ENCODE measurements around the gene FAM234A. TPM values are rescaled to one million over a fixed set of nuclear protein-coding genes. Genes with fewer than 3 reads are reported as not detected.
A peak's percentile ranks its signal among the peaks of the same experiment; 100 is the strongest.

Gene FAM234A
- total RNA-seq, 1 experiment from 2014 or later, result 94.9 TPM

GRCh38 chr16:303760-304505 lies 69.3 kb downstream of the FAM234A start:
- no peaks in the 10 kb centered on the region for H4K20me1 ChIP-seq (ENCODE audit: control insufficient read depth, insufficient read depth, insufficient read length)
- no peak overlapping the region for H4K91ac ChIP-seq (ENCODE audit: insufficient read length, low read depth, low read length)
- no peak overlapping the region for H3K4ac ChIP-seq (ENCODE audit: low read depth, low read length)
- no peaks in the 10 kb centered on the region for H3K79me2 ChIP-seq (ENCODE audit: insufficient read depth, low read length)
- H3K79me1 ChIP-seq (ENCODE audit: insufficient read depth, low read depth, low read length, poor library complexity, severe bottlenecking), result no peaks in the 10 kb centered on the region
- no peaks in the 10 kb centered on the region for H3K23me2 ChIP-seq (ENCODE audit: insufficient read length, low read depth, low read length, poor library complexity, severe bottlenecking)
- Mint-ChIP-seq H3K36me3 (ENCODE audit: insufficient read depth in 1 of 3, low read depth in 3 of 3) (peaks cover 10 to 51% (median 44%) of the 10 kb centered on the region in 3 experiments; a peak in 6 of 7 replicates), H3K4me3 (no peak overlapping the region), H3K27me3 (ENCODE audit: low read depth) (no peaks in the 10 kb centered on the region), H3K27ac (peak overlapping the region in 1 of 3 experiments; percentile 82; a peak in 5 of 7 replicates), H3K4me1 (no peaks in the 10 kb centered on the region), H3K9me3 (no peaks in the 10 kb centered on the region)
- H3K27ac ChIP-seq (ENCODE audit: insufficient read length, low read depth, low read length), result no peak overlapping the region
- H2BK20ac ChIP-seq (ENCODE audit: low read depth, low read length, poor library complexity, severe bottlenecking), result no peak overlapping the region
- no peak overlapping the region for H3K18ac ChIP-seq (ENCODE audit: insufficient read length, low read depth, low read length)
- no peaks in the 10 kb centered on the region for H3K4me1 ChIP-seq (ENCODE audit: insufficient read depth, low read length)
- TF ChIP-seq CTCF (conservative IDR thresholded peaks at IDR 0.05), result peak; percentile 36; the same call in 2 of the 3 replicates
- H3K56ac ChIP-seq (ENCODE audit: insufficient read length, low read depth, low read length), result no peak overlapping the region
- no peak for DNase-seq
- no peak overlapping the region for H2BK120ac ChIP-seq (ENCODE audit: low read depth, low read length, poor library complexity, severe bottlenecking)
- WGBS (ENCODE audit: extremely low coverage, insufficient read length, low lambda C conversion rate), result no CpG with 5 or more reads among the region's 43 CpGs
- H3T11ph ChIP-seq (ENCODE audit: low read length), result no peak overlapping the region
- H2BK15ac ChIP-seq (ENCODE audit: low read depth, low read length), result no peak overlapping the region
- H3K27me3 ChIP-seq (ENCODE audit: insufficient read depth, low read length), result no peaks in the 10 kb centered on the region
- no peak overlapping the region for H2BK5ac ChIP-seq (ENCODE audit: insufficient read length, low read length)
- H2AK5ac ChIP-seq (ENCODE audit: insufficient read length, low read length), result no peak overlapping the region
- H3K23ac ChIP-seq (ENCODE audit: insufficient read length, low read depth, low read length), result no peak overlapping the region
- H4K8ac ChIP-seq (replicated peaks; ENCODE audit: insufficient read length, low read depth, low read length), result no peak overlapping the region
- no peak overlapping the region for H2BK12ac ChIP-seq (ENCODE audit: insufficient read length, low read depth, low read length)
- no peak overlapping the region for H3K9ac ChIP-seq (ENCODE audit: extremely low read depth, insufficient read length, low read length)
- no peak overlapping the region for H4K5ac ChIP-seq (ENCODE audit: insufficient read length, low read depth, low read length)
- H3K4me2 ChIP-seq (ENCODE audit: insufficient read depth, insufficient read length, low read length), result no peak overlapping the region
- no peak overlapping the region for H3K14ac ChIP-seq (ENCODE audit: insufficient read depth, low read length)
- no peaks in the 10 kb centered on the region for H3K9me3 ChIP-seq (ENCODE audit: control insufficient read depth, low read depth, low read length)
- H2AFZ ChIP-seq (ENCODE audit: low read length), result no peak overlapping the region

All from H9 (cell line).